HepG2 (cell line): ENCODE results near the gene NDUFA8. TPM values are rescaled to one million over a fixed set of nuclear protein-coding genes. Genes with fewer than 3 reads are reported as not detected.

Experiments
- ATAC-seq: fragments of 200-7000 bp; cut with Tn5 transposase; 3 replicates; pipeline ENCODE4 v1.9.1; 2020; ENCODE audit warnings: mild to moderate bottlenecking, moderate library complexity
- BruUV-seq: library from RNA; stranded (reverse); fragments of 400-500 nt; replicated peaks from 2 replicates; lab custom pipeline; 2021; lab: Mats Ljungman, UMichigan
- CTCF ChIA-PET: fragments of 300-600 bp; formaldehyde crosslinking; extraction: SDS; loops from one replicate; lab custom pipeline; 2021; ENCODE audit warnings: low total read pairs, inconsistent platforms, low intra/inter-chr PET ratio; lab: Yijun Ruan, JAX
- POLR2A ChIA-PET: fragments of 350-600 bp; sonication (Branson Sonifier 250); formaldehyde crosslinking; loops from one replicate; lab custom pipeline; 2020; ENCODE audit warnings: antibody characterized with exemption, inconsistent platforms; lab: Yijun Ruan, JAX
- DNase-seq: peaks from one replicate; pipeline ENCODE4 v3.0.0-alpha.2; 2015; ENCODE audit warnings: low spot score
- FAIRE-seq: peaks from 3 replicates; lab custom pipeline; 2011; peaks lifted over from hg19 to GRCh38; lab: Jason Lieb, UNC
- H2AFZ ChIP-seq: one replicate; pipeline ENCODE4 v1.6.1; 2011; ENCODE audit warnings: low read length, inconsistent platforms
- H3K27ac ChIP-seq: fragments of 300-600 bp; 3 replicates; pipeline ENCODE4 v1.8.0; 2011; ENCODE audit warnings: mixed run types, mild to moderate bottlenecking, mixed read lengths, low read length, inconsistent platforms; ENCODE audit not compliant: insufficient read depth; ENCODE audit errors: extremely low read length
- H3K27me3 ChIP-seq, 2 experiments: fragments of 200-600 bp in 1 of 2; 2 replicates in 1 of 2; 3 replicates in 1 of 2; pipeline versions ENCODE4 v1.6.0 to v1.8.0; 2011; ENCODE audit warnings: low read length in 2 of 2, mild to moderate bottlenecking in 2 of 2, moderate library complexity in 2 of 2, inconsistent platforms in 1 of 2; ENCODE audit not compliant: insufficient read depth in 2 of 2, control insufficient read depth in 1 of 2
- H3K36me3 ChIP-seq, 2 experiments: fragments of 200-600 bp in 1 of 2; replicated peaks in 1 of 2; 2 replicates in 1 of 2; 3 replicates in 1 of 2; pipeline versions ENCODE4 v1.5.1 to v1.8.0; 2011; ENCODE audit warnings: low read length in 2 of 2, inconsistent platforms in 1 of 2; ENCODE audit not compliant: insufficient read depth in 2 of 2, control insufficient read depth in 1 of 2
- H3K4me1 ChIP-seq: 2 replicates; pipeline ENCODE4 v1.5.1; 2012; ENCODE audit warnings: low read length, inconsistent platforms; ENCODE audit not compliant: insufficient read depth
- H3K4me2 ChIP-seq: 2 replicates; pipeline ENCODE4 v1.6.0; 2011; ENCODE audit warnings: low read depth, low read length, inconsistent platforms
- H3K4me3 ChIP-seq, 3 experiments: fragments of 200-600 bp in 1 of 3; sonication (generic), shearing (Covaris generic) in 1 of 3; replicated peaks in 1 of 3; 2 replicates each; pipeline ENCODE4 v1.5.1; 2011 to 2016; ENCODE audit warnings: low read length in 3 of 3, inconsistent platforms in 2 of 3, low read depth in 2 of 3, mild to moderate bottlenecking in 2 of 3, control low read depth in 1 of 3, mixed read lengths in 1 of 3; ENCODE audit not compliant: insufficient read depth in 1 of 3
- H3K79me2 ChIP-seq: one replicate; pipeline ENCODE4 v1.6.1; 2011; ENCODE audit warnings: low read length, inconsistent platforms; ENCODE audit not compliant: insufficient read depth
- H3K9ac ChIP-seq: 2 replicates; pipeline ENCODE4 v1.6.0; 2011; ENCODE audit warnings: mild to moderate bottlenecking, low read depth, low read length, inconsistent platforms; ENCODE audit not compliant: insufficient read depth
- H3K9me3 ChIP-seq: 2 replicates; pipeline ENCODE4 v1.5.1; 2012; ENCODE audit warnings: mild to moderate bottlenecking, low read length
- H4K20me1 ChIP-seq: 2 replicates; pipeline ENCODE4 v1.6.0; 2011; ENCODE audit warnings: inconsistent platforms, mild to moderate bottlenecking, low read length, moderate library complexity; ENCODE audit not compliant: insufficient read depth
- KLF12 ChIP-seq: sonication (generic); formaldehyde crosslinking; IDR thresholded peaks from 2 replicates; pipeline ENCODE4 v1.4.0; 2020; ENCODE audit warnings: missing genetic modification reagents, borderline replicate concordance
- MAFK ChIP-seq, 2 experiments: IDR thresholded peaks in 1 of 2; conservative IDR thresholded peaks in 1 of 2; 2 replicates each; pipeline ENCODE4 v1.6.1; 2011; ENCODE audit warnings: improper control_type of control experiment in 2 of 2, low read length in 2 of 2
- NFIC ChIP-seq: IDR thresholded peaks from 2 replicates; pipeline ENCODE4 v1.6.1; 2012; ENCODE audit warnings: mild to moderate bottlenecking, low read length, inconsistent platforms
- RBAK ChIP-seq: sonication (generic); formaldehyde crosslinking; IDR thresholded peaks from 2 replicates; pipeline ENCODE4 v1.5.1; 2020; ENCODE audit warnings: mild to moderate bottlenecking, missing genetic modification reagents
- TEAD3 ChIP-seq: optimal IDR thresholded peaks from 2 replicates; pipeline ENCODE3; 2016; ENCODE audit warnings: borderline replicate concordance
- ZKSCAN1 ChIP-seq: fragments of 150-350 bp; IDR thresholded peaks from 2 replicates; pipeline ENCODE4 v1.6.1; 2014; ENCODE audit warnings: low read length
- WGBS: methylation state at CpG from one replicate; pipeline ENCODE4 v1.1.6; 2017; ENCODE audit warnings: low lambda C conversion rate; 5-methylcytosine and 5-hydroxymethylcytosine counted together
- in situ Hi-C: cut with HindIII; loops from 2 replicates; pipeline ENCODE4 v1.10.0; 2017; ENCODE audit warnings: low pct_unique_long_range_greater_than_20kb; ENCODE audit not compliant: extremely low pct_ligation_motif_present
- intact Hi-C: fragments of 100-400 bp; cut with micrococcal nuclease; formaldehyde crosslinking; loops from one replicate; pipeline ENCODE4 v1.10.0; 2022; ENCODE audit not compliant: unreplicated experiment
- polyA plus RNA-seq, 8 experiments: library from polyadenylated mRNA; depleted of rRNA in 3 of 8; stranded (reverse) in 7 of 8; unstranded in 1 of 8; fragments of >200 nt; fragmentation: Illumina TruSeq in 4 of 8; extraction: Trizol in 4 of 8; gene quantifications; 2 replicates each; pipeline versions ENCODE4 v1.2.1 to v1.2.3, GENCODE V29; 2011 to 2016; ENCODE audit warnings: low read depth in 4 of 8, missing spikeins in 1 of 8, mixed read lengths in 1 of 8; ENCODE audit not compliant: insufficient read depth in 1 of 8
- total RNA-seq, 5 experiments: library from RNA; depleted of rRNA; stranded (reverse); fragments of >200 nt; fragmentation: Illumina TruSeq; extraction: Trizol; gene quantifications; 2 replicates each; pipeline ENCODE4 v1.2.3, GENCODE V29; 2016; ENCODE audit warnings: low read depth in 1 of 5

NDUFA8 gene
- total and polyA plus RNA-seq, 2 of the 13 experiments (the other 11 are each of a cell fraction or from before 2014, with no cell fraction given) = 68.6 to 71.7 TPM

GRCh38 chr9:122201641-122202040, 42.1 kb upstream of the NDUFA8 start:
- Histone ChIP-seq H3K79me2 (no peaks in the 10 kb centered on the region), H3K27me3 (no peaks in the 10 kb centered on the region), H3K9me3 (no peaks in the 10 kb centered on the region), H2AFZ (no peak overlapping the region), H4K20me1 (no peaks in the 10 kb centered on the region), H3K4me1 (peaks cover 20% of the 10 kb centered on the region), H3K4me3 (no peak overlapping the region), H3K4me2 (no peak overlapping the region), H3K9ac (no peak overlapping the region), H3K27ac (no peak overlapping the region), H3K36me3 (no peaks in the 10 kb centered on the region)
- in situ Hi-C loops (loop anchor here (5.0 kb wide), 1 partner anchor 59 kb away; no protein-coding TSS in a partner anchor), intact Hi-C loops (no loop called here)
- ATAC-seq (no peak), FAIRE-seq (no peak), DNase-seq (no peak)
- CTCF ChIA-PET = no interaction called here
- POLR2A ChIA-PET = no interaction called here
- 60% methylated on average over 1 of the region's 1 CpG for WGBS
- BruUV-seq = no TSS peak
- TF ChIP-seq RBAK (CRISPR knock-in tag) (no peak), MAFK (conservative IDR thresholded peaks at IDR 0.05 in 1 of 2, IDR thresholded peaks at IDR 0.05 in 1 of 2; ENCODE audit: low read length in 2 of 2) (no peak)

GRCh38 chr9:122200960-122201595, 41.5 kb upstream of the NDUFA8 start:
- TF ChIP-seq NFIC (no peak), KLF12 (no peak), ZKSCAN1 (peak; percentile 58; the same call in 1 of the 2 replicates), TEAD3 (CRISPR knock-in tag) (no peak)
- intact Hi-C loops = no loop called here
- ChIA-PET POLR2A (no interaction called here), CTCF (no interaction called here)
- BruUV-seq = no TSS peak
- WGBS = 80% methylated on average over 7 of the region's 7 CpGs
- no peaks in the 10 kb centered on the region for H3K9me3 ChIP-seq
- no peak overlapping the region for H3K4me3 ChIP-seq
- in situ Hi-C loops = loop anchor here (5.0 kb wide), 1 partner anchor 59 kb away; no protein-coding TSS in a partner anchor
- H2AFZ ChIP-seq = no peak overlapping the region
- H3K27ac ChIP-seq = no peak overlapping the region
- H3K27me3 ChIP-seq = no peaks in the 10 kb centered on the region
- ATAC-seq (no peak), DNase-seq (no peak), FAIRE-seq (no peak)
- no peak overlapping the region for H3K4me2 ChIP-seq
- H3K36me3 ChIP-seq = no peaks in the 10 kb centered on the region
- no peak overlapping the region for H3K9ac ChIP-seq
- no peaks in the 10 kb centered on the region for H4K20me1 ChIP-seq
- no peaks in the 10 kb centered on the region for H3K79me2 ChIP-seq
- H3K4me1 ChIP-seq = peaks cover 20% of the 10 kb centered on the region
